ENCODE measurements around the gene TMIGD1. TPM values are rescaled to one million over a fixed set of nuclear protein-coding genes. Genes with fewer than 3 reads are reported as not detected.

The TMIGD1 gene
- total and polyA plus RNA-seq, 2 experiments from 2014 or later: not detected

- H3K4me3 Mint-ChIP-seq: no peak overlapping the region
- no peaks in the 10 kb centered on the region for H3K9me2 ChIP-seq (ENCODE audit: insufficient read depth)
- H3K36me3 Mint-ChIP-seq (ENCODE audit: low read depth): peaks cover 48% of the 10 kb centered on the region; the same call in 2 of the 3 replicates
- no peak overlapping the region for H2AFZ ChIP-seq
- no peaks in the 10 kb centered on the region for H3K79me2 ChIP-seq (replicated peaks; ENCODE audit: insufficient read depth)
- no peak overlapping the region for H3K4me3 ChIP-seq
- peaks cover 3% of the 10 kb centered on the region; the same call in 2 of the 3 replicates for H3K4me1 Mint-ChIP-seq
- H3F3A ChIP-seq (replicated peaks; ENCODE audit: low read depth): no peaks in the 10 kb centered on the region
- H3K9me3 Mint-ChIP-seq: no peaks in the 10 kb centered on the region
- H3K27ac ChIP-seq (ENCODE audit: low read depth): no peak overlapping the region
- TF ChIP-seq REST (IDR thresholded peaks at IDR 0.05; ENCODE audit: unreplicated experiment) (no peak), STAT1 (IDR thresholded peaks at IDR 0.05; ENCODE audit: unreplicated experiment) (no peak), EZH2phosphoT487 (IDR thresholded peaks at IDR 0.05; ENCODE audit: unreplicated experiment) (no peak), JUNB (IDR thresholded peaks at IDR 0.05; ENCODE audit: unreplicated experiment) (no peak), ETS1 (IDR thresholded peaks at IDR 0.05) (no peak), NANOG (IDR thresholded peaks at IDR 0.05; ENCODE audit: borderline replicate concordance) (no peak), EZH2 (IDR thresholded peaks at IDR 0.05; ENCODE audit: low read depth, unreplicated experiment) (no peak), ZNF114 (CRISPR knock-in tag; IDR thresholded peaks at IDR 0.05) (no peak), CREB1 (CRISPR knock-in tag; IDR thresholded peaks at IDR 0.05; ENCODE audit: low read depth) (no peak), ZNF331 (CRISPR knock-in tag; IDR thresholded peaks at IDR 0.05; ENCODE audit: low read depth) (no peak), CTCF (conservative IDR thresholded peaks at IDR 0.05; ENCODE audit: low read depth in 2 of 2) (no peak), POLR2AphosphoS5 (IDR thresholded peaks at IDR 0.05; ENCODE audit: low read depth) (no peak), ZNF462 (CRISPR knock-in tag; IDR thresholded peaks at IDR 0.05) (no peak)
- no peaks in the 10 kb centered on the region for H3K27me3 Mint-ChIP-seq (ENCODE audit: insufficient read depth, low read depth, poor library complexity)
- no peak for DNase-seq (ENCODE audit: low spot score)
- peaks cover 33% of the 10 kb centered on the region for H3K36me3 ChIP-seq (ENCODE audit: insufficient read depth)
- no peak overlapping the region for H3K27ac Mint-ChIP-seq
- no peaks in the 10 kb centered on the region for H3K4me1 ChIP-seq (ENCODE audit: insufficient read depth)
- no peaks in the 10 kb centered on the region for H3K27me3 ChIP-seq (ENCODE audit: insufficient read depth)
- ATAC-seq: no peak
- no peak overlapping the region for H3K4me2 ChIP-seq
- no peaks in the 10 kb centered on the region; the same call in 1 of the 2 replicates for H4K20me1 ChIP-seq (replicated peaks; ENCODE audit: insufficient read depth)
Measured at GRCh38 chr17:30267625-30268024, 66.2 kb downstream of the TMIGD1 start.

Data from GM23338 (cell line).